HuH-7.5 (cell line): ENCODE data around the gene MYH15.
"Not testable (repeated sequence)": the region's sequence is repeated elsewhere in the genome, so short reads cannot be mapped to it uniquely, and the experiment has no call there.

Experiments used
- DNase-seq: peaks from one replicate; pipeline ENCODE4 v3.0.0; 2011; ENCODE audit warnings: low spot score

Gene MYH15

GRCh38 chr3:108388136-108389132 lies 122.0 kb downstream of the MYH15 start:
- DNase-seq = no peak

DNA sequence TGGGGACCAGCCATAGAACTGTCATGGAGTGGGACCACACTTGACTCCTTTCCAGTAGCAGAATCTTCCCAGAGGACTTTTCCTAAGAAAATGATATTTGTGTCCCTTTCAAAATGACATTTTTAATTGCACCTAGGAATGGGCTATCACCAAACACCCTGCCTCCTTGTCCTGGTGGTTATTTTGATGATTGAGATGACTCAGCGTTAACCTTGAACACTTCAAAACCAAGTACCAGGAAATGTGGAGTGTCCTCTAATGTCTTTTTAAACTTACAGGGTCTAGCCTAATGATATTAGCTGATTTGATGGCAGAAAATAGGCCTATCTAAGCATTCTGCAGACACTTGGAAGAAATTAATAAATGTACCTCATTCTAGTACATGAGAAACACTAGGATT lies 123.3 kb downstream of the MYH15 start:
- no peak for DNase-seq

- DNase-seq = no peak
Observed at GRCh38 chr3:108383306-108383705, 127.1 kb downstream of the MYH15 start.

- DNase-seq = no peak
Observed at GRCh38 chr3:108381529-108382140, 128.8 kb downstream of the MYH15 start.

DNA sequence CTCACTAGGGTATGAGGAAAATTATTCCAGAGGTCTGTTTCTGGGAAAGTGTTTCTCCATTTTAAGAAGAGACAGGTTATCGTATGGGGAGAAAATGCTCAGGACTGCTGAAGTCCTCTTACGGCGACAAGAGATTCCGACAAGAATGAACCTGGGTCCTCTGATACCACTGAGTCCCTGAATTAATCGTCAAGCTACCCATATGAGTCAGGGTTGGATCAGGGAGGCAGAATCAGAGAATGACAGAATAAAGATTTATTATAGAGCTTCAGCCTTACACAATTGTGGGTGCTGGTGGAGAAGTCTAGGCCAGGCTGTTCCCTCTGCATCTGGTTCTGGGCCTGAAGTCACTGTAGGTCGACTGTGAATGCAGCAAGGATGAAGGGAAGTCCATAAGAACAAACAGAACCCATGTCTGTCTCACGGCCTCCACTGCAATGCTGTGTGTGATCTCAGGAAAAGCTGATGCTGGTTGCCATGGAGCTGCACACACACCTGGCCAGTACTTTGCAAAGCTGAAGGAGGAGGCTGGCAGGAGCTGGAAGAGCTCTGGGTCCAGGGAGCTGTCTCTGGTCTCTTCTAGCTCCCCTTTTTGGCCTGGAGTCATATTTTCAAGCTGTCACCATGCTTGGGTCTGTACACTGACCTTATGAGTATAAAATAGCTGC lies 130.1 kb downstream of the MYH15 start:
- DNase-seq = no peak

GRCh38 chr3:108378952-108379342 lies 131.4 kb downstream of the MYH15 start:
- not testable (repeated sequence) for DNase-seq

DNA sequence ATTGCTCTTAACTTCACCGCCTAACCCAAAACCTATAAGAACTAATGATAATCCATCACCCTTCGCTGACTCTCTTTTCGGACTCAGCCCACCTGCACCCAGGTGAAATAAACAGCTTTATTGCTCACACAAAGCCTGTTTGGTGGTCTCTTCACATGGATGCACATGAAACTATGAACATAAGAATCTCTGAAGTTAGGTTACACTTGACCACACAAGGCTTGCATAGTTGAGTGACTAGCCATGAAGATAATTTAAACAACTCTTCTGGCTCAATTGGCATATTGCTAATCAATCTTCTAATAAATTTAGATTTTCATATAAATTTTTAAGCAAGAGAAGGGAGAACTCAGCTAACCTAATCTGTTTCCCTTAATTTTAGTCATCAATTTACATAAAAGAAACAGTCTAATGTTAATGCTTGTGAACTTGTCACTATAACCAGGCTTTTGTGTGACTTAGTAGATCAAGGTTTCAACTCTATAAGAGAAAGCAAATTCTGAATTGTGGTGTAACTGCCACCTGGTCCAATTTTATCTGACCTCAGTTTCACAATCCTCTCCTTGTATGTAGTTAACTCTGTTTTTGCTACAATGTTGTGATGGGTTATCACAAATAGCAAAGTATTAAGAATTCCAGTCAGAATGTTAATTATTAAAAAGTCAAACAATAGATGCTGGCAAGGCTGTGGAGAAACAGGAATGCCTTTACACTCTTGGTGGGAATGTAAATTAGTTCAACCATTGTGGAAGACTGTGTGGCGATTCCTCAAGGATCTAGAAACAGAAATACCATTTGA lies 132.0 kb downstream of the MYH15 start:
- no peak for DNase-seq

GRCh38 chr3:108377384-108377783 lies 133.0 kb downstream of the MYH15 start:
- no peak for DNase-seq

GRCh38 chr3:108376026-108376425 lies 134.4 kb downstream of the MYH15 start:
- DNase-seq = no peak

- no peak for DNase-seq
Observed at GRCh38 chr3:108359011-108359410, 151.4 kb downstream of the MYH15 start.

- DNase-seq = no peak
Observed at GRCh38 chr3:108357042-108357441, 153.4 kb downstream of the MYH15 start.

GRCh38 chr3:108354562-108354961 lies 155.8 kb downstream of the MYH15 start:
- no peak for DNase-seq

- no peak for DNase-seq
Observed at GRCh38 chr3:108352176-108352575, 158.2 kb downstream of the MYH15 start.

- no peak for DNase-seq
Observed at GRCh38 chr3:108346301-108347227, 163.8 kb downstream of the MYH15 start.

- no peak for DNase-seq
Observed at GRCh38 chr3:108345492-108346205, 164.7 kb downstream of the MYH15 start.

DNA sequence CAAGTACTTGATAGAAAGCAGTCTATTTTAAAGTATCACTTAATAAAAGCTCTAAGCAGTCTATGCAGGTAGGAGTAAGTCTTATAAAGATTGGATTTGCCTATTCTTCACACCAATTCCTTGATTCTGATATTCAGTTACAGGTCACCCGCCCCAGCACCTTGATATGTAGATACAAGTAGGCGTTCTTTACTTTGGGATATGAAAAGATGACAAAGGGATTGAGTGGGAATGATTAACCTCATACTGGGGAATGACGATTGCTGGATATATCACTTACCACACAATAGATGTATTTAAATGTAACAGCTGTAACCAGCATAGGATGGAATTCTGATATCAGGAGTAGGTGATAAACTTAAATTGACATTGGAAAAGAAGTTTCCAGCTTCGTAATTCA lies 166.9 kb downstream of the MYH15 start:
- DNase-seq = no peak

DNA sequence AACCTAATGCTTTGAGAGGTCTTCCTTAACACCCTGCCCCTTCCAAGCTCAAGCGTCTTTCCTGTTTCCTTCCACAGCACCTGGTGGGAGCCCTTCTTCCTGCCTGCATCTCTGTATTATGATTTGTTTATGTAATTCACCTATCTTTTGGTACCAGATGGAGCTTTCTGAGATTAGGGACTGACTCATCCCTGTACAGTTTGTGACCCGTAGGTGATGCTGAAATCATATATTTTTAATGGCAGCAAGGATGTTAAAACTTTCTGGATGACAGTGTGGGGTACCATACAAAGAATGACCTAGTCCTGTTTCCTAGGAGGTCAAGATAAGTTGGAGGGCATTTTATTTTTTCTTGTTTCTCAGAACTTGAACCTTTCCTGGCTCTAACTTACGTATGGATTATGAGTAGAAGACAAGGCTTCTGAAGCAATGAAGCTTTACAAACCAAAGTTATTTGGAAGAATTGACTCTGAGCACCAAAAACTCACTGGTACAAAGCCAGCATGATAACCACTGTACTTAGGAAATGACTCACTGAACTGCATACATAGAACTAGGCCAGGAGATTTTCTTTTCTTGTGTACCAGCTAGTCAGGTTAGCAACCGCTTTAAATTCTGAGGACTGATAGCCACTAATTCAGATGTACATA lies 167.4 kb downstream of the MYH15 start:
- no peak for DNase-seq

GRCh38 chr3:108341911-108342310 lies 168.5 kb downstream of the MYH15 start:
- no peak for DNase-seq

DNA sequence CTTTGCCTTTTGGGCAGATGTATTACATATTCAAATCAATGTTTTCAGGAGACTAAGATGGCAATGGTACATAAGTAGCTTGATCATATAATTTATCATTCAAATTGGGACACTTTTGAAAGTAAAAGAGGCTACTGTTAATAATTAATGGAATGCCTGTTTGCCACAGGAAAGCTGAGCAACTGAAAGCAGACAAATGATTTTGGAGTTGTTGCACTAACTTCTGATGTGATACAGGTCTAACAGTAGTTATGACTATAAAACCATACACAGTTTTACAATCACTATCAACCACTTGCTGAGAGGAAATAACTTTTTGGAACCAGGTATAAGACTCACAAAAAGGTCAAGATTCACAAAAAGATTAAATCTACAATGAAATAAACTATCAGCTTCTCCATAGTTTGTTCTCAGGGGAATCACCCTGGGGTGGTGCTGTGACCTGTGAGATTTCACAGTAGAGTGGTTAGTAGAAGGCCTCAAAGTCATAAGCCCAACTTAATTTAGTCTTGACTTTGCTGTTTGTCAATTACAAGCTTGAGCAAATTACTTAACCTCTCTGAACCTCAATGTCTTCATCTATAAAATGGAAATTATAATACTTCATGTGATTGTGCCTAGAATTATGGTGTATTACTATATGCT lies 171.4 kb downstream of the MYH15 start:
- DNase-seq = no peak
